Endodermal cell (in vitro differentiated cells): ENCODE measurements around the gene SLCO2A1. TPM values are rescaled to one million over a fixed set of nuclear protein-coding genes. Genes with fewer than 3 reads are reported as not detected.

Experiments
- DNase-seq: peaks from one replicate; pipeline ENCODE4 v3.0.0-alpha.2; 2017
- H3K27ac ChIP-seq: 2 replicates; pipeline ENCODE4 v1.5.1; 2013; ENCODE audit warnings: mild to moderate bottlenecking, low read depth, low read length, moderate library complexity
- H3K27me3 ChIP-seq: 2 replicates; pipeline ENCODE4 v1.6.1; 2013; ENCODE audit warnings: mild to moderate bottlenecking, low read length, moderate library complexity; ENCODE audit not compliant: insufficient read depth, control insufficient read depth, poor library complexity, severe bottlenecking
- H3K36me3 ChIP-seq: 2 replicates; pipeline ENCODE4 v1.7.0; 2013; ENCODE audit warnings: mild to moderate bottlenecking, low read length, moderate library complexity; ENCODE audit not compliant: control insufficient read depth, insufficient read depth
- H3K4me1 ChIP-seq: one replicate; pipeline ENCODE4 v1.7.0; 2013; ENCODE audit warnings: low read length; ENCODE audit not compliant: control insufficient read depth, insufficient read depth
- H3K4me3 ChIP-seq: 2 replicates; pipeline ENCODE4 v1.5.1; 2013; ENCODE audit warnings: mild to moderate bottlenecking, low read length, moderate library complexity
- H3K9ac ChIP-seq: 2 replicates; pipeline ENCODE4 v1.6.1; 2013; ENCODE audit warnings: mild to moderate bottlenecking, low read length, moderate library complexity; ENCODE audit not compliant: poor library complexity, severe bottlenecking; ENCODE audit errors: extremely low read depth
- H3K9me3 ChIP-seq: 2 replicates; pipeline ENCODE4 v1.6.1; 2013; ENCODE audit warnings: mild to moderate bottlenecking, low read length, moderate library complexity; ENCODE audit not compliant: control insufficient read depth
- H3K27ac Mint-ChIP-seq: 2 replicates; pipeline ENCODE4 v1.8.0; 2020; ENCODE audit warnings: mixed read lengths
- H3K27me3 Mint-ChIP-seq: 2 replicates; pipeline ENCODE4 v1.8.0; 2021; ENCODE audit warnings: mild to moderate bottlenecking, mixed read lengths; ENCODE audit not compliant: insufficient read depth
- H3K36me3 Mint-ChIP-seq: 2 replicates; pipeline ENCODE4 v1.8.0; 2020; ENCODE audit warnings: low read depth, mixed read lengths
- H3K4me1 Mint-ChIP-seq: 2 replicates; pipeline ENCODE4 v1.8.0; 2020; ENCODE audit warnings: mixed read lengths
- H3K4me3 Mint-ChIP-seq: 2 replicates; pipeline ENCODE4 v1.8.0; 2020; ENCODE audit warnings: mild to moderate bottlenecking, moderate library complexity, mixed read lengths
- H3K9me3 Mint-ChIP-seq: 2 replicates; pipeline ENCODE4 v1.8.0; 2020; ENCODE audit warnings: mild to moderate bottlenecking, mixed read lengths
- WGBS, 2 experiments: methylation state at CpG; one replicate each; pipeline versions ENCODE4 v1.1.5 to v1.1.7; 2013; ENCODE audit warnings: missing lambda C conversion rate in 2 of 2, mixed read lengths in 1 of 2; ENCODE audit not compliant: insufficient coverage in 1 of 2, insufficient read length in 1 of 2; 5-methylcytosine and 5-hydroxymethylcytosine counted together
- total RNA-seq, 2 donors: library from RNA; stranded (reverse); fragmentation: NEBNext Ultra II Directional in 1 of 2; extraction: Animal tissue kit (Norgen Biotek cat#: 25700) in 1 of 2; gene quantifications; 2 replicates in 1 of 2; 3 replicates in 1 of 2; pipeline ENCODE4 v1.2.1, GENCODE V29; 2021
- TF ChIP-seq, protein P1 (sequence below): fragments of 200-600 bp; sonication (generic); conservative IDR thresholded peaks from 2 replicates; pipeline ENCODE4 v1.5.0; 2021; ENCODE audit warnings: antibody characterized with exemption, mild to moderate bottlenecking

Gene SLCO2A1
- total RNA-seq, 2 donors from 2014 or later = 126 to 134 TPM

DNA sequence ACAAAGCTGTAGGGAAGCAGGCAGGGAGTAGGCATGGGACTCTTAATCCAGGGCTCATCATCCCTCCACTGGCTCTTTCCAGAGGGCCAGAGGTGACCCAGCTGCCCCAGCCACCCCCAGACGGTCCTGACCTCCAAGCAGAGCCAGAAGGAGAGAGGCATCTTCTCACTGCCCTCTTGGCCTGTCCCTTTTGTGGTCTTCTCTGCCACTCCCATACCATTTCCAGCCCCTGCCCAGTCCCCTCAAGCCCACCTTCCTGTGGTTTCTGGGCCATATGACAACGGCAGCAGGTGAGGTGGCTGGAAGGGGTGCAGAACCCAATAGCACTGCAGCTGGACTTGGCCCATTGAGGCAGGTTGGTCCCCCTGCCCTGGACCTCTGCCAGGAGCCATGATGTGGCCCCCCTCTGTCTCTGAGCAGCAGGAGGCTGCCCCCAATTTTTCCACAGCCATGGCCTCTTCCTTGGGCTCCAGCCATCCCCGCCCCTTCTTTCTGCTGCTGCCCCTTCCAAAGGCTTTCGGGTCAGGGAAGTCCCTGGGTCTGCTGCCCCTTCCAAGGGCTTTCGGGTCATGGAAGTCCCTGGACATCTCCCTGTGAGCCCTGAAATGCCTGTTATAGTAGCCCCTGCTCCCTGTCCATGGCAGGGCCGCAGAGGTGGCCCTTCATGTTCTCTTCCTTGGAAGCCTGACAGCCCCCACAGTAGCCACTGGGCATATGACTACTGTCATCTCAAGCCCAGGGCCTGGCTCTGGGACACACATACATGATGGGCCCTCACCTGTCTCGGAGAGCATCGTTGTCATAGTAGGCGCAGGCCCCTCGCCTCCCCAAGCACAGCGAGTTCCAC is 94.5 kb downstream of the SLCO2A1 start:
- DNase-seq = peak; percentile 33
- H3K27ac ChIP-seq = no peak overlapping the region
- peaks cover 39% of the 10 kb centered on the region for H3K36me3 ChIP-seq
- no peak overlapping the region for H3K4me3 ChIP-seq
- Mint-ChIP-seq H3K9me3 (no peaks in the 10 kb centered on the region), H3K4me3 (no peak overlapping the region), H3K36me3 (peaks cover 52% of the 10 kb centered on the region), H3K27ac (no peak overlapping the region), H3K4me1 (no peaks in the 10 kb centered on the region), H3K27me3 (no peaks in the 10 kb centered on the region)
- 85 to 87% methylated on average over 11 of the region's 11 CpGs for WGBS, 2 experiments
- TF ChIP-seq, protein P1, sequence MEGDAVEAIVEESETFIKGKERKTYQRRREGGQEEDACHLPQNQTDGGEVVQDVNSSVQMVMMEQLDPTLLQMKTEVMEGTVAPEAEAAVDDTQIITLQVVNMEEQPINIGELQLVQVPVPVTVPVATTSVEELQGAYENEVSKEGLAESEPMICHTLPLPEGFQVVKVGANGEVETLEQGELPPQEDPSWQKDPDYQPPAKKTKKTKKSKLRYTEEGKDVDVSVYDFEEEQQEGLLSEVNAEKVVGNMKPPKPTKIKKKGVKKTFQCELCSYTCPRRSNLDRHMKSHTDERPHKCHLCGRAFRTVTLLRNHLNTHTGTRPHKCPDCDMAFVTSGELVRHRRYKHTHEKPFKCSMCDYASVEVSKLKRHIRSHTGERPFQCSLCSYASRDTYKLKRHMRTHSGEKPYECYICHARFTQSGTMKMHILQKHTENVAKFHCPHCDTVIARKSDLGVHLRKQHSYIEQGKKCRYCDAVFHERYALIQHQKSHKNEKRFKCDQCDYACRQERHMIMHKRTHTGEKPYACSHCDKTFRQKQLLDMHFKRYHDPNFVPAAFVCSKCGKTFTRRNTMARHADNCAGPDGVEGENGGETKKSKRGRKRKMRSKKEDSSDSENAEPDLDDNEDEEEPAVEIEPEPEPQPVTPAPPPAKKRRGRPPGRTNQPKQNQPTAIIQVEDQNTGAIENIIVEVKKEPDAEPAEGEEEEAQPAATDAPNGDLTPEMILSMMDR = no peak
- H3K4me1 ChIP-seq = no peaks in the 10 kb centered on the region
- no peak overlapping the region for H3K9ac ChIP-seq
- H3K27me3 ChIP-seq = no peaks in the 10 kb centered on the region
- H3K9me3 ChIP-seq = no peaks in the 10 kb centered on the region

DNA sequence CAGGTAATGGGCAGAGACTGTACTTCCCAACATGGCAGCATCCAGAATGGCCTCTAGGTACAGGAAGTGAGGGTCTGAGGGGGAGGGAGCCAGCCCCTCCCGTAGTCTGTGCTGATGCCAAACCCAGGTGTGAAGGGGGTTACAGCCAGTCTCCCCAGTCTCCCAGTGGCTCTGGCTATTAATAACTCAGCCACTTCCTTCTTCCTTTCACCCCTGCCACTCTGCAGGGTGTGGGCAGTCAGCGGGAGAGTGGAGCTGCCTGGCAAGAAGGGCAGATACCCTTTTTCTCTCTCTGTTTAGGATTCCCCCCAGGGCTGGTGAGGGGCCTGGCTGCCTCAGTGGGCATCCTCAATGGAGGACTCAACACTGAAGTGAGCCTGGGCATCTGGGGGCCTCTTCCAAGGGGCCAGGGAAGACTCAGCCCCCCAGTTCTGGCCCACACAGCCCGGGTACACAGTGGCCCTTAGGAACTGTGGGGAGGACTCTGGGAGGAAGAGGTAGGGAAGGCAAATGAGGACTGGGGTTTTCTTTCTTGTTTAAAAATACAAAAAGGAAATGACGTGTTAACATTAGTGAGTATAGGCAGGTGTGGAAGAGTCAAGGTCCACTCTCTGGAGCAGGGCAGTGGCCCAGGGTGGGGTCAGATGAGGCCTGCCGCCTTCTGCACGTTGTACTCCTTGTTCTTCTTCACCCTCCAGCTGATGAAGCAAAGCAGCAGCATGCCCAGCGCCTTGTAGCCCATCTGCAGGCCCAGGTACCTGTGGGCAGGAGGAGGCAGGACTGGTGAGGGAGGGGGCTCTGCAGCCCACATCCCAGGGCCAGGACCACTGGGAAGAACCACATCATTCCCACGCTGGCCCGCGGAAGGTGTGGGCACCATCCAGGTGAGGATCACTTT is 95.4 kb downstream of the SLCO2A1 start:
- peak; percentile 28 for DNase-seq
- no peaks in the 10 kb centered on the region for H3K27me3 ChIP-seq
- H3K27ac ChIP-seq = no peak overlapping the region
- peaks cover 38% of the 10 kb centered on the region for H3K36me3 ChIP-seq
- H3K27ac Mint-ChIP-seq = no peak overlapping the region
- no peaks in the 10 kb centered on the region for H3K4me1 ChIP-seq
- H3K27me3 Mint-ChIP-seq = peaks cover 4% of the 10 kb centered on the region
- H3K4me1 Mint-ChIP-seq = no peaks in the 10 kb centered on the region
- H3K36me3 Mint-ChIP-seq = peaks cover 46% of the 10 kb centered on the region
- no peak overlapping the region for H3K4me3 ChIP-seq
- no peak overlapping the region for H3K4me3 Mint-ChIP-seq
- 92 to 97% methylated on average over 4 to 10 of the region's 10 CpGs for WGBS, 2 experiments
- no peaks in the 10 kb centered on the region for H3K9me3 ChIP-seq
- no peak overlapping the region for H3K9ac ChIP-seq
- no peaks in the 10 kb centered on the region for H3K9me3 Mint-ChIP-seq
- TF ChIP-seq, protein P1 = no peak

DNA sequence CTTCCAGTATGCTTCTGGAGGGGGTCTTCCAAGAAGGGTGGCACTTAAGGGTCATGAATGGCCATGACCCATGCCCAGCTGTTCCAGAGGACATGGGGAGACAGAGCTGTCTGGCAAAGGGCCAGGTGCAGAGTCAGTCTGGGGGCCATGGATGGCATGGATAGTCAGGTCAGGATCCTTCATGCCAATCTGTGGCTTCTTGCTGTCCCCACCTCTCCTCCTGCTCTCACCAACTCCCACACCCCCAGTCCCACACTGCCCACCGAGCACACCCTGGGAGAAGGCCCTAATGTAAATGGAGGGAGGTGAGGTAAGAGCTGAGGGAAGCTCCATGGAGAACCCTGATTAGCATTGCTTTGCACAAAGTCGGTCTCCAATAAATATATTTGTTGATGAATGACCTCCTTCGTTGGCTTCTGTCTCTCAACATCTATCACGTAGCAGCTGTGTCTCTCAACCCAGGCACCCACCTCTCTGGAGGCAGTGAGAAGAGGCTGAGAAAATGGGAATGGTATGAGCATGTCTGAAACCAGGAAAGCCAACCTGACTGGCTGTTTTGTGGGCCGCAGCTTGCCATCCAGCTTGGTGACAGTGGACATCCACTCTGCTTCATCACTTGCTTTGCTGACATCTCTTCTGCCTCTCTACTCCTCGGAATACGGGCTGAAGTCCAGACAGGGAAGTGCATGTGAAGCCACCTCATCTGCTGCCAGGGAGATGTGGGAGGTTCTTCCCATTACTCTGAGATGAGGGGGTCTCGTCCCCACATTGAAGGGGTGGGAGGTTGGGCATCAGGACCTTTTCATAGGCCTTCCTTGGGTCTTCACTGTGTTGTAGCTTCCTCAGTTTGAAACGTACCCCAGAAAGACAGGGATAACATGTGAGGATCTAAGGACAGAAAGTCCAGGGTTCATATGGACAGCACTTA is 96.4 kb downstream of the SLCO2A1 start:
- H3K9me3 Mint-ChIP-seq = no peaks in the 10 kb centered on the region
- 83 to 91% methylated on average over 3 to 9 of the region's 9 CpGs for WGBS, 2 experiments
- TF ChIP-seq, protein P1 = no peak
- H3K4me3 ChIP-seq = no peak overlapping the region
- no peak overlapping the region for H3K9ac ChIP-seq
- no peaks in the 10 kb centered on the region for H3K4me1 ChIP-seq
- peaks cover 9% of the 10 kb centered on the region for H3K27me3 ChIP-seq
- H3K27ac ChIP-seq = no peak overlapping the region
- DNase-seq = no peak
- no peak overlapping the region for H3K4me3 Mint-ChIP-seq
- H3K9me3 ChIP-seq = no peaks in the 10 kb centered on the region
- peaks cover 42% of the 10 kb centered on the region for H3K36me3 Mint-ChIP-seq
- no peak overlapping the region for H3K27ac Mint-ChIP-seq
- peaks cover 13% of the 10 kb centered on the region for H3K27me3 Mint-ChIP-seq
- peaks cover 37% of the 10 kb centered on the region for H3K36me3 ChIP-seq
- no peaks in the 10 kb centered on the region for H3K4me1 Mint-ChIP-seq
